H54 (cell line): ENCODE results near the gene GTSE1.

Source experiments
- DNase-seq: peaks from one replicate; pipeline ENCODE4 v3.0.0; 2011; ENCODE audit warnings: low spot score, mixed read lengths; ENCODE audit not compliant: insufficient read length
- FAIRE-seq: peaks from 3 replicates; lab custom pipeline; 2011; peaks lifted over from hg19 to GRCh38; lab: Jason Lieb, UNC
- POLR2A ChIP-seq: IDR thresholded peaks from 2 replicates; pipeline ENCODE4 v1.6.1; 2011; ENCODE audit warnings: low read depth, mild to moderate bottlenecking, low read length

GTSE1 gene

DNA sequence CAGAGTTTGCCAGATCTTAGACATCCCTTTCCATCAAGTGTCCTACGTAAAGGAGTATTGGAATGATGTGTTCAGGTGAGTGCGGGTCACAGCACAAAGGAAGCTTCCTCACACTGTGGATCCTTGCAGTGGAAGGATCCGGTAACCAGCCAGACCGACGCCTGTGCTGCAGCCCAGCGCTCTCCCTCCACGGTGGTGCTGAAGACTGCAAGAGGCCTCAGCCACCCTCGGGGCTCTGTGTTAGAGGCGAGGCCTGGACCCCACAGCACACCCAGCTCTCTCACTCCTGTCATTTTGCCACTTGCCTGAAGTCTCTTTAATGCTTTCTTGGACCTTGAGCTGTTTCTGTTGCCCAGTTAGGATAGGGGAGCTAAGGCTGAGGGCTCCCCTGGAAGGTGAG, 41.2 kb downstream of the GTSE1 start:
- FAIRE-seq = no peak
- TF ChIP-seq POLR2A = no peak

DNA sequence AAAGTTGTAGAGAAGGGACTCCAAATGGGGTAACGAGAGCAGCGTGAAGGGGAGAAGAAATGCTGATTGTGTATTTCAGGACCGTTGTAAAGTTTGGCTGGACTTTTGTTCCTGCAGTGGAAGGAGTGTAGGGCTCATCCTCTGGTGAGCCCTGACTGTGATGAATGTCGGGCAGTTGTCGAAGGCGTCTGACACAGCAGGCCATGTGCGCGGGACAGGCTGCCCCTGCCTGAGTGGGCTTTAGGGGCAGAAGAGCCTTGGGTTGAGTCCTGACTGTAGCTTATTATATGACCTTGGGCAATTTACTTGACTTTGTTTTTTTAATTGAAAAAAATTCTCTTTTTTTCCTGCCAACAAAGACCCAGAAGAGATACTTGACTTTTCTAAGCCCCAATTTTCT, 42.0 kb downstream of the GTSE1 start:
- DNase-seq (no peak), FAIRE-seq (no peak)
- TF ChIP-seq POLR2A = no peak

More for the DNA sequence above, 41.2 kb downstream of the GTSE1 start:
- DNase-seq = no peak

DNA sequence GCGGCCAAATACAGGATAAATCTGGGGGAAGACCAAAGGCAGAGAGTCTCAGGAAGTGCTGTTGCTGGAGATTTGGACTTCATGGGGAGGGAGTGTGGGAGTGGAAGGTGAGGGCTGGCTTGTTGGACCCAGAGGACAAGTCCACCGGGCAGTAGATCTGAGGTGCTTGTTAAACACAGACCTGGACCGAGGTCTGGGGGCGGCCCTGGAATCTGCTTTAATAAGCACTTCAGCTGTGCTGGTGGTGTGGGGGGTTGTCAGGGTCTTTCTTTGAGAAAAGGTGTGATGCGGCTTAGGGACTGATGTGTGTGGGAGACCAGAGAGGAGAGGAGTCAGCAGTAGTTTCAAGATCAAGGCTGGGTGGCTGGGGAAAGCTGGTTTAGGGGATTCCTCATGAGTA, 43.3 kb downstream of the GTSE1 start:
- DNase-seq (no peak), FAIRE-seq (no peak)
- TF ChIP-seq POLR2A = no peak

DNA sequence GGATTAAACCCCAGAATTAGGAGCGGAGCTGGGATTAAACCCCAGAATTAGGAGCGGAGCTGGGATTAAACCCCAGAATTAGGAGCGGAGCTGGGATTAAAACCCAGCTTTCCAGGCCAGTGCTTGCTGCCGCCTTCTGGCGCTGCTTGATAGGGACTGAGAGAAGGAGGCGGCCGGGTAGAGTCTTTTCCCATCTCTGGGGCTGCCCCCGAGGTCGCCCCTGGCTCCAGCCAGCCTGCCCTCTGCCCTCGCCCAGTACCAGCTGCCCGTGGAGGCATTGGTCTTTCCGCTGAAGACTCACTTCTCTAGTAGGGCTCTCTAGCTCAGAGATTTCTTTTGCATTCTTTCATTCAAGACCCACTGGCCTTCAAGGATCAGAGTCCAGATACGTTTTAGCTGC, 44.0 kb downstream of the GTSE1 start:
- DNase-seq (no peak), FAIRE-seq (no peak)
- TF ChIP-seq POLR2A = no peak

DNA sequence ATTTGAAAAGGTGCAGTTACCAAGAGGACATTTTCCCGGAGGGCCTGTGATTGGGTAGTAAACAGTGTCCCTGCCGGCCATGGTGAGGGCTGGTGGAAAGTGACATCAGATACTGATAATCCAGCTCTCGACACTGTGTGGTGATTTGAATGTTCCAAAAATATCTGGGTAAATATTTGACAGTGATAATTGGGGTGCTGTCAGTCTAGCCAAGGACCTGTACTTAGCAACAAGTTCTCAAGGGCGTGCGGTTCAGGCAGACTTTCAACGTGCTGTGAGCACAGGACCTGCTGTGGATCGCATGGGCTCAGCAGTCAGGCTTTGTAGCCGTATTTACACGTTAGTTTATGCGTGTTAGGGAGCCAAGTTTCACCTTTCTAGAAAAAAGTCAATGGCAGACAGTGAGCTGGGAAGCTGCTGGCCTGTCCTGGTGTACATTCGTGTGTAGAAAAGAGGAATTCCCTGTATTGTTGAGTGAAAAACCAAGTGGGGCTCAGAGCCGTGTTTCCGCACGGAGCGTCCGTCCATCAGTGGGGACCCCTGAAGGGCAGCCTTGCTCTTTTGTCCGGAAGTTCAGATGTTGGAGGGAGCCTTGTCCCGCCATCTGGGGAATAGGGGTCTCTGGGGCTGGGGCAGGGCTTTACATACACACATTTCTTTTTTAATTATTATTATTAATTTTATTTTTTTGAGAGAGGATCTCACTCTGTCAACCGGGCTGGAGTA, 50.2 kb downstream of the GTSE1 start:
- TF ChIP-seq POLR2A = no peak
- DNase-seq (no peak), FAIRE-seq (no peak)

DNA sequence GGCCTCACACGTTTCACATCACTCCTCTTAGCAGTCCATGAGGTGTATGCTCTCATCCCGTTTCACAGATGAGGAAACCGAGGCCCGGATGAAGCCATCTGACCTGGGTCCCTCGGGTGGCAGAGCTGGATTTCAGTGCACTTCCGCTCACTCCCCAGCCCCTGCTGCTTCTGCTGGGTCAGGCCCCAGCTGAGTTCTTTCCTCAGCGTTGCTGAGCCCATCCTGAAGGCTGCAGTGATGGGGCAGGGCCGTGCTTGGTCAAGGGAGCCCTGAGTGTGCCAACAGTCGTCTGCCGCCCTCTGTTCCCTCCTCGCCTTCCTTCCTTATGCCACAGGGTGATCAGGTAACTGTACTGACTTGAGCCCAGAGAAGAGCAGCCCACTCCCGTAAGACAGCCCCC, 51.0 kb downstream of the GTSE1 start:
- no peak for FAIRE-seq
- no peak for TF ChIP-seq POLR2A
- DNase-seq = no peak

DNA sequence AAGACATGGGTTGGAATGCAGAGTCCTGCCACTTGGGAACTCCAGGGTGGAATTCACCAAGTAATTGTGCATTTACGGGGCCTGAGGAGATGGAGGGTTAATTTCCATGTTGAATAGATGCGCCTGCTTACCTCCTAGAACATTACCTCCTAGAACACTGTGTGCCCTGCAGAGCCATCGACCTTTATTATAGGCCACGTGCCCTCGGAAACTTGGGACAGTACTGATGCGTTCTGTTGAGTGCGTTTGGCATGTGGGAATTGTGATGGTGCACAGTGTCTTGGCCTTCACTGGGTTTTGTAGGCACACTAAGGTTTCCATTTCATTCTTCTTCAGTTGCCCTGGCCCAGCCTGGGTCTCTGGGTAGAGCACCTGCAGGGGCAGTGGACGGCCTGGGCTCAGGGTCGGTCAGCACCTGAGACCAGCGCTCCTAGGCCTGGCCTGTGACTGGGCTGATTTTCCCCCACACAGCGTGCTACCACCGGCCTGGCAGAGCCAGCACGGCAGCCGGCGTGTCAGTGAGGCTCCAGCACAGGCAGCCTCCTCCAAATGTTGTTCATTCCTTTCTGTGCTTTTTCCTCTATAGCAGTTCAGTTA, 51.5 kb downstream of the GTSE1 start:
- DNase-seq (no peak), FAIRE-seq (no peak)
- no peak for TF ChIP-seq POLR2A

DNA sequence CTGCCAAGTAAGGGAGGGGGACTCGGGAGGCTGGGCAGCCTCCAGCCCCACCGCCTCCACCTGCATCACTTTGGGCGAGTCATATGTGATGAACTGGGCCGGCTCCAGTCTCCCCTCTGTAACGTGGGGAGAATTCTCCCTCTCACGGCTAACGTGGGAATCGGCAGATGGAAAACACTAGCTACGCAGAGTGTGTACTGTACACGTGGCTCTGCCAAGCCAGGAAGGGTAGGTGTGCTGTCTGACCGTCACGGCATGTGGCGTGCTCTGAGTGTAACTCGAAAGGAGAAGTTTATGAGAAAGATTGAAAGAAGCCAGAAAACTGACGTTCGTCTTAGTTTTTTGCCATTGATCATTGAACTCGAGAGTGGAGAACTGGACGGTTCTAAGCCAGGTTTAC, 52.6 kb downstream of the GTSE1 start:
- DNase-seq = no peak

DNA sequence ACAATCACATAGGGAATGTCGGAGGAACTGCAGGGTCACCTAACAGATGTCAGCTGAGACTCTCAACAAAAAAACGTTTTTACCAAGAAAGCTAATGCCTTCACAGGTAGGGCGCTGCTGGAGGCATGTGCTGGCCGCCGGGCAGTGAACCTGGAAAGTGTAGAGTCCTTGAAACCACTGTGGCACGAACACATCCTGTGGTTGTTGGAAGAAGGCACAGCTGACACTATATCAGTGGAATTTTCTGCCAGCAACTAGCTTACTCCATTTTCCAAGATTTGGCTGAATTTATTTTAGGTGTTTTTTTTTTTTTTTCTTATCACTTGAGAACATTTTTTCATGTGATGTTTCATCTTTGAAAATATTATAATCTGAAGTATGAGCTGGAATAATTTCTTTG, 53.0 kb downstream of the GTSE1 start:
- FAIRE-seq = no peak

More for the DNA sequence above, 52.6 kb downstream of the GTSE1 start:
- no peak for TF ChIP-seq POLR2A
- no peak for FAIRE-seq

DNA sequence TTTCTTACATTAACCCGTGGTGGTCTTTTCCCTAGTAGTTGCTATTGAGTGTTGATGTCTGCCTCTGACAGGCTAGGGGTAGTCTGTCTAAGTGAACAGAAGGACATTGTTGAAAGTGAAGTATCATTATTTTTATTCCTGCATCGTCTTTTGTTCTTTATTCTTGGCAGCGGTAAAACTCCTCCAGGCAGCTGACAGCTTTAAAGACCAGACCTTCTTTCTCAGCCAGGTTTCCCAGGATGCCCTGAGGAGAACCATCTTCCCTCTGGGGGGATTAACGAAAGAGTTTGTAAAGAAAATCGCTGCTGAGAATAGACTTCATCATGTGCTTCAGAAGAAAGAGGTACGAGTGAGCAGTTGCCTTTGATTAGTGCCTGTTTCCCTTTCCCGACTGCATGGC, 53.5 kb downstream of the GTSE1 start:
- FAIRE-seq (no peak), DNase-seq (no peak)
- TF ChIP-seq POLR2A = no peak

More for the DNA sequence above, 53.0 kb downstream of the GTSE1 start:
- TF ChIP-seq POLR2A = no peak
- no peak for DNase-seq

DNA sequence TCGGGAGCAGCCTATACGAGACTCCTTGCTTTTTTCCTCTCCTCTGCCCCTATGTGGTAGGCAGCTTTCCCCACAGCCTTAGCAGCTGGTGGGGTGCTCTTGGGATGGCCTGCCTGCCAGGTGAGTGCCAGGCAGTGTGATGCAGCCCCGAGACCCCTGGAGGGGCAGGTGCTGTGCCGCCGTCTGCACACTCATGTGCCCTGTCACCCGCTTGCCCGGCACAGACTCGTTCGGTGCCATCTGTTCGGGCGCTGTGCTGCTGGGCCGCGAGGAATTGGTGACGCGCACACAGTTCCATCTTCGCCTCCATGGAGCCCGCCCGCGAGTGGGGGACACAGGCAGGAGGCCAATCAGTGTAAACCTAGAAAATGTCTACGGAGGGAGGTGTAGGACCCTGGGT, 54.0 kb downstream of the GTSE1 start:
- DNase-seq (no peak), FAIRE-seq (no peak)
- no peak for TF ChIP-seq POLR2A

DNA sequence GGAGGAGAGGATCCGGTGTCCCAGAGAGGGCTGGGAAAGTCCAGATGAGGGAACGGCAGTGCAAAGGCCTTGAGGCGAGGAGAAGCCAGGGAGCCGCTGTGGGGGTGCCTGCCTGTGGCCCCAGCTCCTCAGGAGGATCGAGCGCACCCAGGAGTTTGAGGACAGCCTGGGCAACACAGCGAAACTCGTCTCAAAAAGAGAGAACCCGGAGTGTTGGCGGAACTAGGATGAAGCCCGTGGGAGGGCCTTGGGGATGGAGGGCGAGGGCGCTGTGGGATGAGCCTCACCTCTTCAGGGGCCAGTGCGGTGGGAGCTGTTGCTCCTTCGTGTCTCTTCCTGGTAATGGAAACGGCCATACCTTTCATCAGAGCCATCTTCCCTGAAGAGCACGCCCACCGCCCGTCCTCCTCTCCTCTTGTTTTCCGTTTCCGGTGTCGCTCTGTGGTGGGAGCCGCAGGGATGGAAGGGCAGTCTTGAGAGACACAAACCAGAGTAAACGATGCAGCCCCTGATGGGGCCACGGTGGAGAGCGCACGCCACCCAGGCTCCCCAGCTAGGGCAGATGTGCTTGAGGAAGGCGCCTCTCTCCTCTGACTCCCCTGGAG, 54.6 kb downstream of the GTSE1 start:
- FAIRE-seq = no peak
- DNase-seq = no peak
- no peak for TF ChIP-seq POLR2A

DNA sequence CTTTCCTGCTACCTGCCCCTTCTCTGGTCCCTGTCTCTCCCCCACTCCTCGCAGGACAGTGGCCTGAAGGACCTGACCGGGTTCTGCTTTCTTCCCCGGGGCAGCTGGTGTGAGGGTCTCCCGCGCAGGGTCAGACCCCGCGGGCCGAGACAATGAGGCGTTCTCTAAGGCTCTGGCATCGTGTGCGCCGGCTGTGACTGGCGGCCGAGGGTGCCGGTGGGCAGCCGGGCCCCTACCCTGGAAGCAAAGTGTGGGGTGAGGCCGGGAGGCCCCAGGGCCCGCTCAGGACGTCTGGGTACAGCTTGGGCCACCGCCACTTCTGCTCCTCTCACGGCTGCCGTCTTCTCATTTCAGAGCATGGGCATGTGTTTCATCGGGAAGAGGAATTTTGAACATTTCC, 55.1 kb downstream of the GTSE1 start:
- TF ChIP-seq POLR2A = no peak
- DNase-seq (no peak), FAIRE-seq (no peak)

DNA sequence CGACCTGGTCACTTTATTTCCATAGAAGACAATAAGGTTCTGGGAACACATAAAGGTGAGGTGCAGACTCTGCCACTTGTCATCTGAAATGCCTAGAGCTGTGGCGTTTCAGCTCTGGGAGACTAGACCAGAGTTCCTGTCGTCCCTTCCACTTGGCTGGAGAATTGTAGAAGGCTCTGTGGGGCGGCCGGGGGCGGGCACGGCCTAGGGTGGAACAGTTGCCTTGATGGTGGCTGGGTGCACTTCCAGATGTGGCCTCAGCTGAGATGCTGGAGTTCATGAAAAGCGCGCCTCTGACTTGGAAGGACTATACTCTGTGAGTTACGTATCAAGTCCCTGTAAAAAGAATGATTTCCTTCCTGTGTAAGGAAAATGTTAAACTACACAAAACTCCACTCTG, 55.6 kb downstream of the GTSE1 start:
- no peak for DNase-seq
- no peak for TF ChIP-seq POLR2A
- FAIRE-seq = no peak
